CD4-positive, alpha-beta T cell treated with Interleukin-15 for 1 hour (primary cell): ENCODE data around the gene DDX19B.
"Not testable (repeated sequence)": the region's sequence is repeated elsewhere in the genome, so short reads cannot be mapped to it uniquely, and the experiment has no call there.

ENCODE experiments used
- DNase-seq: peaks from one replicate; pipeline ENCODE4 v3.0.0-alpha.2; 2020

Gene DDX19B

GRCh38 chr16:70298988-70299938 is at the start of gene DDX19B:
Gene DDX19B (plus strand): TSS chr16:70299186. CDS start chr16:70299298, 112 bp downstream.
- peak; percentile 72 for DNase-seq

GRCh38 chr16:70249697-70250096 is 49.3 kb upstream of the DDX19B start:
- not testable (repeated sequence) for DNase-seq

GRCh38 chr16:70250748-70251628 is 48.0 kb upstream of the DDX19B start:
- no peak for DNase-seq

- DNase-seq = peak; percentile 92
Observed at GRCh38 chr16:70251629-70252354, 47.2 kb upstream of the DDX19B start, which contains the start of gene EXOSC6. Gene EXOSC6 (minus strand): TSS chr16:70251940. CDS start chr16:70251900, 40 bp downstream.

- no peak for DNase-seq
Observed at GRCh38 chr16:70252355-70252988, 46.5 kb upstream of the DDX19B start.

GRCh38 chr16:70253291-70254106 is 45.5 kb upstream of the DDX19B start:
- no peak for DNase-seq

- DNase-seq = no peak
Observed at GRCh38 chr16:70254180-70254964, 44.6 kb upstream of the DDX19B start.

- no peak for DNase-seq
Observed at GRCh38 chr16:70254965-70255286, 44.1 kb upstream of the DDX19B start.

GRCh38 chr16:70255574-70255973 is 43.4 kb upstream of the DDX19B start:
- DNase-seq = no peak

- no peak for DNase-seq
Observed at GRCh38 chr16:70257391-70257790, 41.6 kb upstream of the DDX19B start.

GRCh38 chr16:70258065-70258464 is 40.9 kb upstream of the DDX19B start:
- no peak for DNase-seq

- DNase-seq = no peak
Observed at GRCh38 chr16:70258946-70259345, 40.0 kb upstream of the DDX19B start.

- DNase-seq = not testable (repeated sequence)
Observed at GRCh38 chr16:70259903-70260302, 39.1 kb upstream of the DDX19B start.

- no peak for DNase-seq
Observed at GRCh38 chr16:70267516-70267915, 31.5 kb upstream of the DDX19B start.

GRCh38 chr16:70267922-70268321 is 31.1 kb upstream of the DDX19B start:
- not testable (repeated sequence) for DNase-seq

GRCh38 chr16:70269471-70269870 is 29.5 kb upstream of the DDX19B start:
- DNase-seq = no peak

GRCh38 chr16:70270176-70270575 is 28.8 kb upstream of the DDX19B start:
- DNase-seq = no peak

GRCh38 chr16:70271696-70272095 is 27.3 kb upstream of the DDX19B start:
- no peak for DNase-seq

GRCh38 chr16:70276392-70276791 is 22.6 kb upstream of the DDX19B start:
- DNase-seq = no peak

- DNase-seq = not testable (repeated sequence)
Observed at GRCh38 chr16:70287304-70287971, 11.5 kb upstream of the DDX19B start.
